Smooth muscle cell (in vitro differentiated cells): Measurements from ENCODE around the gene TSPAN5. TPM values are rescaled to one million over a fixed set of nuclear protein-coding genes. Genes with fewer than 3 reads are reported as not detected.
A peak's percentile ranks its signal among the peaks of the same experiment; 100 is the strongest.

Experiments used
- DNase-seq: peaks from one replicate; lab custom pipeline; 2025; ENCODE audit not compliant: unreplicated experiment; lab: John Stamatoyannopoulos, UW
- H2AFZ ChIP-seq: fragments of 200-600 bp; sonication (generic); 2 replicates; pipeline ENCODE4 v1.6.0; 2016; ENCODE audit warnings: antibody characterized with exemption, low read depth, mild to moderate bottlenecking
- H3F3A ChIP-seq: fragments of 200-600 bp; sonication (generic); 2 replicates; pipeline ENCODE4 v1.6.0; 2017; ENCODE audit warnings: antibody characterized with exemption, low read depth
- H3K27ac ChIP-seq: fragments of 200-600 bp; sonication (generic); 2 replicates; pipeline ENCODE4 v1.5.1; 2016; ENCODE audit warnings: low read depth, mild to moderate bottlenecking
- H3K27me3 ChIP-seq: fragments of 200-600 bp; sonication (generic); 2 replicates; pipeline ENCODE4 v1.6.1; 2016; ENCODE audit warnings: low read depth, mild to moderate bottlenecking
- H3K36me3 ChIP-seq: fragments of 200-600 bp; sonication (generic); 2 replicates; pipeline ENCODE4 v1.5.1; 2016; ENCODE audit warnings: low read depth
- H3K4me1 ChIP-seq: fragments of 200-600 bp; sonication (generic); 2 replicates; pipeline ENCODE4 v1.5.1; 2016; ENCODE audit warnings: low read depth
- H3K4me2 ChIP-seq: fragments of 200-600 bp; sonication (generic); 2 replicates; pipeline ENCODE4 v1.6.0; 2016; ENCODE audit warnings: mild to moderate bottlenecking
- H3K4me3 ChIP-seq: fragments of 200-600 bp; sonication (generic); 2 replicates; pipeline ENCODE4 v1.5.1; 2016; ENCODE audit warnings: mild to moderate bottlenecking
- H3K79me2 ChIP-seq: fragments of 200-600 bp; sonication (generic); 2 replicates; pipeline ENCODE4 v1.6.0; 2016; ENCODE audit warnings: low read depth, mild to moderate bottlenecking
- H3K9ac ChIP-seq: fragments of 200-600 bp; sonication (generic); 2 replicates; pipeline ENCODE4 v1.6.0; 2016; ENCODE audit warnings: low read depth
- H3K9me3 ChIP-seq: fragments of 200-600 bp; sonication (generic); replicated peaks from 2 replicates; pipeline ENCODE4 v1.5.1; 2016; ENCODE audit warnings: low read depth
- H4K20me1 ChIP-seq: fragments of 200-600 bp; sonication (generic); 2 replicates; pipeline ENCODE4 v1.6.0; 2016; ENCODE audit warnings: low read depth
- WGBS: methylation state at CpG from one replicate; pipeline ENCODE4 v1.1.7; 2016; ENCODE audit warnings: low lambda C conversion rate; 5-methylcytosine and 5-hydroxymethylcytosine counted together
- polyA plus RNA-seq: library from polyadenylated mRNA; unstranded; fragments of >200 nt; fragmentation: Nextera tagmentation; extraction: Ambion mirVana; gene quantifications from 2 replicates; pipeline ENCODE4 v1.2.1, GENCODE V29; 2016
- total RNA-seq: library from RNA; depleted of rRNA; stranded (reverse); fragments of >200 nt; gene quantifications from 2 replicates; pipeline ENCODE4 v1.2.3, GENCODE V29; 2014
- TF ChIP-seq, protein P1 (sequence below): fragments of 200-600 bp; sonication (generic); IDR thresholded peaks from 2 replicates; pipeline ENCODE4 v1.5.1; 2017; ENCODE audit warnings: borderline replicate concordance, mild to moderate bottlenecking, antibody characterized with exemption; ENCODE audit not compliant: insufficient read depth, poor library complexity, severe bottlenecking

TSPAN5 gene
- total and polyA plus RNA-seq, 2 experiments from 2014 or later = 28.3 to 35.8 TPM

- DNase-seq = no peak
- 95% methylated on average over 3 of the region's 3 CpGs for WGBS
- Histone ChIP-seq H4K20me1 (no peaks in the 10 kb centered on the region), H2AFZ (no peak overlapping the region), H3K27me3 (no peaks in the 10 kb centered on the region), H3K9me3 (no peaks in the 10 kb centered on the region), H3K4me3 (no peak overlapping the region), H3K27ac (no peak overlapping the region), H3K4me2 (no peak overlapping the region), H3K9ac (no peak overlapping the region), H3F3A (no peaks in the 10 kb centered on the region), H3K36me3 (no peaks in the 10 kb centered on the region), H3K4me1 (peaks cover 12% of the 10 kb centered on the region), H3K79me2 (peaks cover 52% of the 10 kb centered on the region)
- TF ChIP-seq, protein P1, sequence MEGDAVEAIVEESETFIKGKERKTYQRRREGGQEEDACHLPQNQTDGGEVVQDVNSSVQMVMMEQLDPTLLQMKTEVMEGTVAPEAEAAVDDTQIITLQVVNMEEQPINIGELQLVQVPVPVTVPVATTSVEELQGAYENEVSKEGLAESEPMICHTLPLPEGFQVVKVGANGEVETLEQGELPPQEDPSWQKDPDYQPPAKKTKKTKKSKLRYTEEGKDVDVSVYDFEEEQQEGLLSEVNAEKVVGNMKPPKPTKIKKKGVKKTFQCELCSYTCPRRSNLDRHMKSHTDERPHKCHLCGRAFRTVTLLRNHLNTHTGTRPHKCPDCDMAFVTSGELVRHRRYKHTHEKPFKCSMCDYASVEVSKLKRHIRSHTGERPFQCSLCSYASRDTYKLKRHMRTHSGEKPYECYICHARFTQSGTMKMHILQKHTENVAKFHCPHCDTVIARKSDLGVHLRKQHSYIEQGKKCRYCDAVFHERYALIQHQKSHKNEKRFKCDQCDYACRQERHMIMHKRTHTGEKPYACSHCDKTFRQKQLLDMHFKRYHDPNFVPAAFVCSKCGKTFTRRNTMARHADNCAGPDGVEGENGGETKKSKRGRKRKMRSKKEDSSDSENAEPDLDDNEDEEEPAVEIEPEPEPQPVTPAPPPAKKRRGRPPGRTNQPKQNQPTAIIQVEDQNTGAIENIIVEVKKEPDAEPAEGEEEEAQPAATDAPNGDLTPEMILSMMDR = no peak
Observed at GRCh38 chr4:98490251-98490650, 168.2 kb downstream of the TSPAN5 start.

- Histone ChIP-seq H3K9me3 (no peaks in the 10 kb centered on the region), H3K36me3 (no peaks in the 10 kb centered on the region), H3K4me1 (peaks cover 9% of the 10 kb centered on the region), H4K20me1 (no peaks in the 10 kb centered on the region), H3K4me2 (no peak overlapping the region), H3K27me3 (no peaks in the 10 kb centered on the region), H3K4me3 (no peak overlapping the region), H3K9ac (no peak overlapping the region), H3F3A (no peaks in the 10 kb centered on the region), H3K79me2 (peaks cover 64% of the 10 kb centered on the region), H2AFZ (no peak overlapping the region), H3K27ac (no peak overlapping the region)
- TF ChIP-seq, protein P1 = no peak
- no peak for DNase-seq
- 94% methylated on average over 7 of the region's 7 CpGs for WGBS
Observed at GRCh38 chr4:98485816-98486345, 172.5 kb downstream of the TSPAN5 start.

- H3K27me3 ChIP-seq = no peaks in the 10 kb centered on the region
- TF ChIP-seq, protein P1 = no peak
- H3K27ac ChIP-seq = peak overlapping the region; percentile 89
- H3K4me3 ChIP-seq = no peak overlapping the region
- no peak overlapping the region for H2AFZ ChIP-seq
- 67% methylated on average over 3 of the region's 3 CpGs for WGBS
- no peak overlapping the region for H3K9ac ChIP-seq
- no peaks in the 10 kb centered on the region for H3K36me3 ChIP-seq
- H3F3A ChIP-seq = no peaks in the 10 kb centered on the region
- DNase-seq = no peak
- no peaks in the 10 kb centered on the region for H3K9me3 ChIP-seq
- H3K4me2 ChIP-seq = no peak overlapping the region
- H4K20me1 ChIP-seq = no peaks in the 10 kb centered on the region
- peaks cover 15% of the 10 kb centered on the region for H3K4me1 ChIP-seq
- H3K79me2 ChIP-seq = peaks cover 54% of the 10 kb centered on the region
Observed at GRCh38 chr4:98484031-98484430, 174.4 kb downstream of the TSPAN5 start.
